HG03520 (cell line): ENCODE data around the gene RBM20.

ENCODE experiments used
- ATAC-seq: cut with Tn5 transposase; IDR thresholded peaks from one replicate; pipeline ENCODE4 v1.9.1; 2021; ENCODE audit warnings: mild to moderate bottlenecking, moderate library complexity; ENCODE audit not compliant: unreplicated experiment

RBM20 gene

DNA sequence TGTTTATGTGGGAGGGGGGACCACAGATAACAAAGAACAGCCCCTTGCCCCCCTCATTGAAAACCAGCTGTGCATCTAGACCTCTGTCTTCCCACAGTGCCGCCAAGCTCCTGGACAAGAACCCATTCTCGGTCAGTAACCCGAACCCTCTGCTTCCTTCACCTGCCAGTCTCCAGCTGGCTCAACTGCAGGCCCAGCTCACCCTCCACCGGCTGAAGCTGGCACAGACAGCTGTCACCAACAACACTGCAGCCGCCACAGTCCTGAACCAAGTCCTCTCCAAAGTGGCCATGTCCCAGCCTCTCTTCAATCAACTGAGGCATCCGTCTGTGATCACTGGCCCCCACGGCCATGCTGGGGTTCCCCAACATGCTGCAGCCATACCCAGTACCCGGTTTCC lies 136.6 kb downstream of the RBM20 start:
- no peak for ATAC-seq

DNA sequence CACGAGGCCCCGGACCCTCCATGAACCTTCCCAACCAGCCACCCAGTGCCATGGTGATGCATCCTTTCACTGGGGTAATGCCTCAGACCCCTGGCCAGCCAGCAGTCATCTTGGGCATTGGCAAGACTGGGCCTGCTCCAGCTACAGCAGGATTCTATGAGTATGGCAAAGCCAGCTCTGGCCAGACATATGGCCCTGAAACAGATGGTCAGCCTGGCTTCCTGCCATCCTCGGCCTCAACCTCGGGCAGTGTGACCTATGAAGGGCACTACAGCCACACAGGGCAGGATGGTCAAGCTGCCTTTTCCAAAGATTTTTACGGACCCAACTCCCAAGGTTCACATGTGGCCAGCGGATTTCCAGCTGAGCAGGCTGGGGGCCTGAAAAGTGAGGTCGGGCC lies 137.0 kb downstream of the RBM20 start:
- ATAC-seq = no peak

DNA sequence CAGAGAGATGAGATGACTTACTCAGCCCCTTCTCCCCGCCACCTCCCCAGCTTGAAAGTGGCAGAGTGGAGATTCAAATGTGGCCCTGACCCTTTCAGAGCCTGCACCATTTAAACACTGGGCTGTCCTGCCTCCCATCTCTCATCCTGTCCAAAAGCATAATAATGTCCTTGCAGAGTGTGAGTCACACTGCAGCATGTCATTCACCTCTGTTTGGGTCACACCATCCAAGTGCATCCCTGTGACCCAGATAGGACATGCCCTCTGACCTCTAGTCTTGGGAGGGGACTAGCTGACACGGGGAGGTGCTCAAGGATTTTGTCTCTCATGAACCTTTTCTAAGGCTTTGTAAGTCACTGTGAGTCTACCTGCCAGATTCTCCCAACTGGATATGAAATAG lies 138.5 kb downstream of the RBM20 start:
- no peak for ATAC-seq

DNA sequence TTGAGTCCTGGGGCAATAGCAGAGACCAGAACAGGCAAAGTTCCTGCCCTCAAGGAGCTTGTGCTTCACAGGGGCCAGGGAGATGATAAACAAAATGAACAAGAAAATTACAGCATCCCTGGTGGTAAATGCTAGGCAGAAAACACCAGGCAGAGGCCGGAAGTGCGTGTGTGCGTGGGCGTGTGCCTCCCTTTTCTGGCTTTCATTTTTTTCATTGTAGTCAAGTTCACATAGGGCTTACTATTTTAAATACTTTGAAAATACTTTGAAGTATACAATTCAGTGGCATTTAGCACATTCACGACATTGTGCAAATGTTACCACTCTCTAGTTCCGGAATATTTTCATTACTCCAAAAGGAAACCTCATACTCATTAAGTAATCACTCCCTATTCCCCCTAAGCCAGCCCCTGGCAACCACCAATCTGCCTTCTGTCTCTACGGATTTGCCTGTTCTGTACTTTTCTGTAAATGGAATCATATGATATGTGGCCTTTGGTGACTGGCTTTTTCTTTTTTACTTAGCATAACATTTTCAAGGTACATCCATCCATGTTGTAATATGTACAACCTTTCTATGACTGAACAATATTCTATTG lies 139.5 kb downstream of the RBM20 start:
- no peak for ATAC-seq

DNA sequence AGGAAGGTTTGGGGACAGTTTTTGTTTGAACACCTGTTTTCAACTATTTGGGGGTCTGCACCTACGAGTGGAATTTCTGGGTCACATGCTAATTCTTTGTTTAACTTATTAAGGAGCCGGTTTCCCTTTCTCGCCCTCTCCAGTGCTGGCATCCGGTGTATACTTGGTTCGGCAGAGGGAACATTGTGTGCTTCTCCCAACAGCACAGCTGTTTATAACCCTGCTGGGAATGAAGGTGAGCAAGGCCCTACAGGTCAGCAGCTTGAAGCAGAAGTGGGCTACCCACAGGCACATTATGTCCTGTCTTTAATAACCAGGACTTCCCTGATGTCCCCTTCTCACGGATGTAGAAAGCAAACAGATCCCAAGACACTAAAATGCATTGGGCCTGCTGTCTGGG lies 140.1 kb downstream of the RBM20 start:
- no peak for ATAC-seq

DNA sequence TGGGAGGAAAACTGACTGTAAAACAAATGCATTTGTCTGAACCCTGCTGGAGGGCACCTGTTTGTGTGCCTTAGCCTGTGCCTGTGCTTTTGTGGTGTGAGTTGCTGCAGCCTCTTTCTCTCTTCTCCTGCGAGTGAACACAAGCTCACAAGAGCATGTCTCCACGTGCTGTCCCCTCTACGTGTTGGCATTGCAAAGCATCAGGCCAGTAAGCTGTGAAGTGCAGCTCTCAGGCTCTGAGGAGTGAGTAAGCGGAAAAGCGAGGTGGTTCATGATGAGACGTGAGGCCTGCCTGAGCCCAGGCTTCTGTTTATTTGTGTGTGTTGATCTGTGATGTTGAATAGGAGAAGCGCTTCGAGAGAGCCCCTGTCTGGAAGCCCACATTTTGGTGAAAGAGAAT lies 142.0 kb downstream of the RBM20 start:
- ATAC-seq = no peak

DNA sequence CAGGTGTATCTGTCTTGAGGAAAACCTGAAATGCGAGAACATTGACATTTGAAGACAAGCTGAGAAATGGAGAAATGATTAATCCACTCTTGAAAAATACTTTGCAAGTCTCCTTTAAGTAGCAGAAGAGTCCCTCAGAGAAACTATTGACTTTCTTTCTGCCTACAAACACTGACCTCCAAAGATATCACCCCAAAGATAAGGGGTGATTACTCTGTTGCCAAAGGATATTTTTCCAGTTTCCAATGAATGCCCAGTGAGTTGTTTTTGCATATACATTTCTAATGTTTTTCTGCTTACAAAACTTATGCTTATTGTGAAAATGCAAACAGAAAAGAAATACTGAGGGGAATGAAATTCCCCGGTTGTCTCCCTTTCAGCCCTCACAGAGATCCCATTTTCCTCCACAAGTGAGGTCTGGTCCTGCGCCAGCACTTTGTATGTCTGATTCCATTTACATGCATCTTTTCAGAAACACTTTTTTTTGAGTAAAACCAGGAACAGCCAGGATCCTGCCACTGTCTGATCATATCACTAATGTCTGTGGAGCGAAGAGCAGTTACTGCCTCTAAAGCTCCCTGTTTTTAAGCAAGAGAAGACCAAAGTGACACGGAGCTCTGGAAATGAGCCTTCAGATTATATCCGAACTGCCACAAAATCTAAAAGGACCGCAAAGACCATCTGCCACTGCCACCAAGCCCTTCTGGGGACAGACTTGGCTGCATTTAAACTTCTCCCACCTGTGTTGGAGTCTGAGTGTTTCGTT lies 144.7 kb downstream of the RBM20 start:
- no peak for ATAC-seq

DNA sequence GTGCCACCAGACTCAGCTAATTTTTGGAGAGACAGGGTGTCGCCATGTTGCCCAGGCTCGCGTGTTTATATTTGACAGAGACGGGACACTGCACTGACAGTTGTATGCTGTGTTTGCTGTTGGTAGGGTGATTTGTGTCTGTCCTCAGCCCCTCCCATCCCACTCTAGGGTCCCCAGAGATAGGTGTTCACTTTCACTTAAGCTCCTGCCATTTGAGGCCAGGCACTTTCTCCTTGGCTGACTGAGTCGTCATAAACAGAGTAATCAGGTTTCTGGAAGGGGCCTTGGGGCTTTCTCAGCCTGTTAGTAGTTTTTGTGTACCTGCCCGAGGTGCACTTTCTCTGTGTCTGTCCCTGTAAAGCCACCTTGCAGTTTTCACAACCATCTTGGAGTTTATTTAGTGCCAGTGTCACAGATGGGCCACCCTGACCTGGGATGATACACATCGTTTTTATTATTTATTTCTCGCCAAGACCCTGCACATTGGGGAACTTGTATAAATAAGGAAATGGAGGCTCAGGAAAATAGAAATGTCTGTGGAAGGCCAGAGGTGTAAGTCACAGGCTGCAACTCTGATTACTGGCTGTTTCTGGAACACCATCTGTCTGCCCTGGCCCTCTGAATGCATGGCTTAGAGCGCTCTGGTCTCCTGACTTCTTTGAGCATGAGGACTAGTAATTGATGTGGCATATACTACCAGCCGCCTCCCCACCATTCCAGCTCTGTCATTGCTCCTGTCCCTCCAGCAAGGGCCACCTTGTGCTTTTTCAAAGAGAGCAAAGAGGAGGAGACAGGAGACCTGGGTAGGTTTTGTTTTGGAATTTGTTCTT lies 145.7 kb downstream of the RBM20 start:
- no peak for ATAC-seq

DNA sequence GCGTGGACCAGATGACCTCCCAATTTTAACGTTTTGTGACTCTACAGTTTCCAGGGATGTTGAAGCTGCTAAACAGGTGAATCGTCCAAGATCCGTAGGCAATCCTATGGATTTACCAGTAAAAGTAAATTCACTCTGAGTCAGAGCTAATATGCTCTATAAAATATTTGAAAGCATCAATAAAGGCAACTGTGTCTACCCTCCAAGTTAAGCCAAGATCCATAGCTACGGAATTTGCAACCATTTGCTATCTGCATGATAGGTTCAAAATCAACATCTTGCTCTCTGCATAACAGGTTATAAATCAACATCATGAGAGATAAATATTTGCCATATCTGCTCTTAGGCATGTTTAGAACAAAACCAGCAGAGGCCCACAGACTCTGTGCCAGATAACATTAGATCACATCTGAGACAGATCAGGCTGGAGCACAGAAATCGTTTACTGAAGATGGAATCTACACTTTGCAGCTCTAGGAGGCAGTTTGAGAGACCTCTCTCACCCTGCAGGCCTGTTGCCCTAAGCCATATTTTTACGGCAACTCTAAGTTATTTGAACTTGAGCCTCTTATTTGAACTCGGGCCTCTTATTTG lies 146.9 kb downstream of the RBM20 start:
- ATAC-seq = no peak

DNA sequence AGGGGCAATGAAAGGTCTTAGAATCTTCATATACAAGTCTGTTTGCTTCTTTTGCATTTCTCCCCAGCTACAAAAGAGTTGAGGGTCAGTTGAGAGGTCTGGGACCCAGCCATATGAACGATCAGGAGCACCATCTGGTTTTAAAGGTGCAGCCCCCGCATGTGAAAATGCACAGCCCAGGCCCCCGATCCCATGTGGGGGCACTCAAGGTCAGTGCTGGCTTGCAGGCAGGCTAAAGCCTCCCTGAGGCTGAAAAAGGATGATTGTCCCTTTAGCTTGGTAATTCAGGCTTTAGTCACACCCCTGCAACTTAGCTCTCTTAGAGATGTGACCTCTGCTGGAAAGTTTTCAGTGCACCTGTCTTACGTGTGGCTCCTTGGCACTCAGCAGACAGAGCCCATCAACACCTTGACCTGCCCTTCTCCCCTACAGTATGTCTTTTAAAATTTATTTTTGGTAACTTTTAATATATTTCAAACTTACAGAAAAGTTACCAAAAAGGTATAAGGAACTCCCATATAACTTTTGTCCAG lies 147.5 kb downstream of the RBM20 start:
- no peak for ATAC-seq

DNA sequence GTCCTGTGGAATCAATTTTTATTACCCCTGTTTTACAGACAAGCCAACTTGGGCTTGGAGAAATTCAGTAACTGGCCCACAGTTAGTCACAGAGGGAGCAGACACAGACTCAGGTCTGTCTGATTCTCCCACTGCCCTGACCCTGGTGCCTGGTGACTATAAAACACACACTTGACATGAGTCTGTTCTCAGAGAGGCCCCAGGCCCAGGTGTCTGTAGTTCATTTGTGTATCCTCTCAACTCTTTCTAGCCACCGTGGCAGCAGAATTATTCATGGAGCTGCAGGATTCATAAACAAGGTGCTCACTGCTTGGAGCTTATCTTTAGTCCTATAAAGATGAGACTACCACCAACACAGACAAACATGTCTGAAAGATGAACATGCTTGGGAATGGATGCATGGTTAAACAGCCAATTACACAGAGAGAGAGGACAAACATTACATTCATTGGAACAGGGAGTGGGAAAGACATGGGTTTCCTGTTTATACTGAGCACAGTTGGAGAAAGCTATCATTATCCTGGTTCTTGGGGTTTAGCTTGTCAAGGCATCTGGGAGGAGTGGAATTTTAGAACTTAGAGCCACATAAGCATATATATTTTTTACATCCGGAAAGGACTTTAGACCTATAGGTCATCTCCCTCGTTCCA lies 148.5 kb downstream of the RBM20 start:
- no peak for ATAC-seq

DNA sequence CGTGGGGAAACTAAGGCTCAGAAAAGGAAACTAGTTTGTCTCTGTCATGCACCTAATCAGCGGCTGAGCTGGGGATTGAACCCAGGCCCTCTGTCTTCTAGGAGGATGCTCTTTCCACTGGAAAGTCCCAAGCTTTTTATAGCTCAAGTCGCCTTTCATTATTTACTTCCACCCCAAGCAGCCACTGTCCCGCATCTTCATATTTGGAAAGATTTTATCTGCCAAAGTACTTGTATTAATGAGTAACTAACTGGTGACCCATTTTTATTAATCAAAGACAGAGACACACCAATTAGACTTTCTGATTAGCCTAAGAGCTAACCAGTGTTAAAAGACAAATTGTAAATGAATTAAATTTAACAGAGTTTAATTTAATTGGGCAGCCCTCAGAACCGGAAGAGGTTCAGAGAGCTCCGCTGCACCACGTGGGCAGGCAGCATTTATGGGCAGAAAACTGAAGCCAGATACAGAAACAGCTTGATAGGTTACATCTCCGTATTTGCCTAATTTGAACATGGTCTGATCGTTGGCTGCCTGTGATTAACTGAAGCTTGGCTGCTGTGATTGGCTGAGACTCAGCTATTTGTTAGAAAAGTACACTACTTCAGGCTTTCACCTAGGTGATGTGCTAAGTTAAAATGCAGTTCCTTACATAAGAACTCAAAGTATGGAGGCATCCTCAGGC lies 149.1 kb downstream of the RBM20 start:
- ATAC-seq = no peak

DNA sequence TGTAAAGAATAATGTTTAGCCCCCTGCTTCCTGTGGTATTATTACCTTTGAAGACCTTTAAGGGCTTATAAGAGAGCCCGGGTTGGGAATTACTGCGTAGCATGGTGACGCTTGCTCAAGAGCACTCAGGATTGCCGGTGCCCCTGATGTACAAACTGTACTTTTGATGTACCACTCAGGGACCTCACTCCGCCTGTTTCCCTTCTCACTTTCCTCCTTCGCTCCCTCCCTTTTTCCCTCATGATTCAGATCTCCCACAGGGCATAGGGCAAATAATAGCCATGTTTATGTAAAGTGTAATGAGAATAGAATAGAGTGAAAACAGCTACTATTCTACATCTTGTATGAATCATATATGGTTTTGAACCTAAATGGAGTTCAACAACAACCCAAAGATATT lies 149.8 kb downstream of the RBM20 start:
- ATAC-seq = no peak

DNA sequence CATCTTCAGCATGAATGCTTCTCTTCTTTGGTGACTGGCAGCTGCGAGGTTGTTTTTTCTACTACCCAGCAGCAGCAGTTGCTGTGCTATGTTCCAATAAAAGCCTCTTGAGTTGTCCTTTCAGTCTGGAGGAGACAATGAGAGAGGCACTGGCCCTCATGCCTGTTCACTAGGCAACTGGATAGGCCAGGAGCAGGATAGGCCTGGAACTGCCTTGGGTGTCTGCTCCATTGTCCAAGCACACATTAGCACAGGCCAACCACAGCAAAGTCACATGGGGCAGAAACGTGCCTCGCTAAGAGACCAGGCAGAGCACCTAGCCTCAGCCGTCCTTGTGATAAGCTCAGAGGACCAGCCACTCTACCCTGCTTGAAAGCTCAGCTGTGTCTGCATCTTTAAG lies 150.7 kb downstream of the RBM20 start:
- ATAC-seq = no peak

DNA sequence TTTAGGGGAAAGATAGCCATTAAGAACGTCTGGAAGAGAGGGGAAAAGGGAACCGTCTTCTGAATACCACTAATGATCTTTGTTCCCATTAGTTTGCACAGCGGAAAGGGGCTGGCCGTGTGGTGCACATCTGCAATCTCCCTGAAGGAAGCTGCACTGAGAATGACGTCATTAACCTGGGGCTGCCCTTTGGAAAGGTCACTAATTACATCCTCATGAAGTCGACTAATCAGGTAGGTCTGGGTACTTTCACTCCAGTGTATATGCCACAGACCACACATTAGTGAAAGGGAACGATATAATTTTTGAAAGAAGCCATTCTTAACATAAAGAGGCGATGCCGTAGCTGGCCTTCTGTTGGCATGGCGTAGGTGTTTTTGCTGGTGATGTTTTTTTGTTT lies 153.3 kb downstream of the RBM20 start:
- ATAC-seq = no peak

DNA sequence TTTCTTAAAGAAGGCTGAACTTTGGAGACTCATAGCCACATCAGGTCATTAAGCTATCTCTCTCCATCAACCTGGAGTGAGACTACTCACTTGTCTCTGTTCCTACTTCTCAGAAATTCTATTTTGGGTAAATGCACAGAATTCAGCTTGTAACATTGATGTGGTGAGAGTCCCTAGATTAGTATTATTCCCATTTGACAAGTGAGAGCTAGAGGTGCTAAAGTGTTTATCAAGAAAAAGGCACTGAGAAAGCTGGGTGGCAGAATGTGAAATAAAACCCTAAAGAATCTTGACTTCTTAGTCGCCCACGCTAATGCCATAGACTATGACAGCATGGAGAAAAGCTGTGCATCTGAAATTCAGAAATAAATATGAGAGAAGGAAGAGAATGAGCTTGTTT lies 154.2 kb downstream of the RBM20 start:
- ATAC-seq = no peak

DNA sequence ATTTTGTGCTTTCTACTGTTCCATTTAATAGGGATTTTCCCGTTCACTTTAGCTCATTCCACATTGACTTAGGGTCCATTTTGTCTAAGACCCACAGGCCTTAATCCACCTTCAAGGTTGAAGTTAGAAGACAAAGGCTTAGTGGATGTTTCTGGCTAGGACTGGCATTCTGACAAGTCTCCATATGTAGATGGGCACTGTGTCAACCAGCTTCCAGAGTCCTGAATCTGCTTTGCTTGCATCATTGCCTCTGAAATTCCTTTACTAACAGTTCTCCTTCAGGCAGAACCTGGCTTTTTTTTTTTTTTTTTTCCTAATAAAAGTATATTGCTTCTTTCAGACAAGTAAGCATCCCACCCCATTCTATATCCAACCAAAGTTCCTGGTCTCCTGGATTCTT lies 158.0 kb downstream of the RBM20 start:
- ATAC-seq = no peak

DNA sequence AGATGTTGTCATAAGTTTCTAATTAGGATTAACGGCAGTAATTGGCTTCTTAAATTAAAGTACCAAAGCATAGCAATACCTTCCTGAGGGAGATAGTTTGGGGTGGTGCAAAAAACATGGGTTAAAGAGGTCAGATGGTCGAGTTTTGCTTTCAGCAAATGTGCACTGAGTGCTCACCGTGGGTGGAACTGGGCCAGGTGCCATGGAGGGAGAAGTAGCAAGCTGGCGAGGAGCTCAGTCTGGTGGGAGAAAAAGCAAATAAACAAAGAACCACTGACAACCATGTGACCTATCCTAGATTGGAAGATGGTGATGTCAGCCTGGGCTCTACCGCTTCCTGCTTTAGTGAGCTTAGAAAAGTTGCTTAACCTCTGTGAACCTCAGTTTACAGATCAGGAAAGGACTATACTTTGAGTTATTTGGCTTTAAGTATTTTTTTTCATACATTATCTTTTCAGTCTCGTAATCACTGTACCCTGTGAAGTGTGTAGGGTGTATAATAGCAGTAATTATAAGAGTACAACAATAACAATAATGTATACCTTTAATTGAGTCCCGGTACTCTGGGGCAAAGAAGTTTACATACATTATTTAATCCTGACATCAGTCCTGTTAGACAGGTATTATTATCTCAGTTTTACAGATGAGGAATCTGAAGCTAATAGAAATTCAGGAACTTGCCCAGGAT lies 158.6 kb downstream of the RBM20 start:
- ATAC-seq = peak; percentile 64

DNA sequence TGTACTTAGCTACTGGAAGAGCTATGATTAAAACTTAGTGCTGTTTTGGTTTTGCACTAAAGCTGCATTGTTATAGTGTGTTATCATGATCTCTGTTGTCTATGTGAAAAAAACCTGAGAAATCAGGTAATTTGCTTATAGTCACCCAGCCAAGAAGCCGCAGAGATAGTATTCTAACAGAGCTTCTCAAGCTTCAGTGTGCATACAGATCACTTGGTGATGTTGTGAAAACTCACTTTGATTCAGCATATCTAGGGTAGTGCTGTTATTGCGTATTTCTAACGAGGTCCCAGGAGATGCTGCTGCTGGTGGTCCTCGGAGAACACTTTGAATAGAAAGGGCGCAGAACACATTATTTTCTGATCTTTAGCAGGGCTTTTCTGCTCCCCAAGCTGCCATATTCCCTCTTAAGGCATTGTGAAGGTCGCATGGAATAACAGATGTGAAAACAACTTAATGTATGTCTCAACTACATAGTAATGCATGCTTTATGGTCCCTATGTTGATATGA lies 159.2 kb downstream of the RBM20 start:
- ATAC-seq = peak; percentile 58
